Panc1 (cell line): ENCODE measurements around the gene NCOA3.

ENCODE experiments used
- POLR2AphosphoS5 ChIP-seq: IDR thresholded peaks from 2 replicates; pipeline ENCODE4 v1.6.1; 2012; ENCODE audit warnings: mild to moderate bottlenecking, low read depth, low read length, moderate library complexity
- SIN3A ChIP-seq: IDR thresholded peaks from 2 replicates; pipeline ENCODE4 v1.6.1; 2012; ENCODE audit warnings: low read depth, mild to moderate bottlenecking, low read length, moderate library complexity, borderline replicate concordance; ENCODE audit not compliant: insufficient read depth
- TCF7L2 ChIP-seq: IDR thresholded peaks from 2 replicates; pipeline ENCODE4 v1.6.1; 2011; ENCODE audit warnings: mild to moderate bottlenecking, low read depth, low read length, inconsistent platforms
- TF ChIP-seq, protein P1 (sequence below), 2 experiments: IDR thresholded peaks; 2 replicates each; pipeline ENCODE4 v1.6.1; 2011 to 2012; ENCODE audit warnings: low read depth in 2 of 2, control low read depth in 1 of 2, low read length in 1 of 2, mild to moderate bottlenecking in 1 of 2, moderate library complexity in 1 of 2; ENCODE audit not compliant: insufficient read depth in 1 of 2
- TF ChIP-seq, protein P2 (sequence below): fragments of 450-650 bp; IDR thresholded peaks from 2 replicates; pipeline ENCODE4 v1.5.1; 2017; ENCODE audit warnings: mild to moderate bottlenecking

DNA sequence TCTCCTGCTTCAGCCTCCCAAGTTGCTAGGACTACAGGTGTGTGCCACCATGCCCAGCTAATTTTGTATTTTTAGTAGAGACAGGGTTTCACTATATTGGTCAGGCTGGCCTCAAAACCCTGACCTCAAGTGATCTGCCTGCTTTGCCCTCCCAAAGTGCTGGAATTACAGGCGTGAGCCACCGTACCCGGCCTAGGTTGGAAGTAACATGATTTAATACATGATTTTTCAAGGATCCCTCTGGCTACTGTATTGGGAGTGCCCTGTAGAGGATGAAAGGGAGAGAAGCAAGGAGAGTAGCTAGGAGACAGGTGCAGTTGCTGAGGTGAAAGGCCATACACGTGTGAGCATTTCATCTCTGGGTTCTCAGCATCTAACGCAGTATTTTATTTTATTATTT is 2.6 kb upstream of the NCOA3 start:
- TF ChIP-seq, protein P1, sequence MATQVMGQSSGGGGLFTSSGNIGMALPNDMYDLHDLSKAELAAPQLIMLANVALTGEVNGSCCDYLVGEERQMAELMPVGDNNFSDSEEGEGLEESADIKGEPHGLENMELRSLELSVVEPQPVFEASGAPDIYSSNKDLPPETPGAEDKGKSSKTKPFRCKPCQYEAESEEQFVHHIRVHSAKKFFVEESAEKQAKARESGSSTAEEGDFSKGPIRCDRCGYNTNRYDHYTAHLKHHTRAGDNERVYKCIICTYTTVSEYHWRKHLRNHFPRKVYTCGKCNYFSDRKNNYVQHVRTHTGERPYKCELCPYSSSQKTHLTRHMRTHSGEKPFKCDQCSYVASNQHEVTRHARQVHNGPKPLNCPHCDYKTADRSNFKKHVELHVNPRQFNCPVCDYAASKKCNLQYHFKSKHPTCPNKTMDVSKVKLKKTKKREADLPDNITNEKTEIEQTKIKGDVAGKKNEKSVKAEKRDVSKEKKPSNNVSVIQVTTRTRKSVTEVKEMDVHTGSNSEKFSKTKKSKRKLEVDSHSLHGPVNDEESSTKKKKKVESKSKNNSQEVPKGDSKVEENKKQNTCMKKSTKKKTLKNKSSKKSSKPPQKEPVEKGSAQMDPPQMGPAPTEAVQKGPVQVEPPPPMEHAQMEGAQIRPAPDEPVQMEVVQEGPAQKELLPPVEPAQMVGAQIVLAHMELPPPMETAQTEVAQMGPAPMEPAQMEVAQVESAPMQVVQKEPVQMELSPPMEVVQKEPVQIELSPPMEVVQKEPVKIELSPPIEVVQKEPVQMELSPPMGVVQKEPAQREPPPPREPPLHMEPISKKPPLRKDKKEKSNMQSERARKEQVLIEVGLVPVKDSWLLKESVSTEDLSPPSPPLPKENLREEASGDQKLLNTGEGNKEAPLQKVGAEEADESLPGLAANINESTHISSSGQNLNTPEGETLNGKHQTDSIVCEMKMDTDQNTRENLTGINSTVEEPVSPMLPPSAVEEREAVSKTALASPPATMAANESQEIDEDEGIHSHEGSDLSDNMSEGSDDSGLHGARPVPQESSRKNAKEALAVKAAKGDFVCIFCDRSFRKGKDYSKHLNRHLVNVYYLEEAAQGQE (IDR thresholded peaks at IDR 0.05; ENCODE audit: insufficient read depth in 1 of 2, low read depth in 2 of 2, low read length in 1 of 2), result no peak
- TF ChIP-seq, protein P2, sequence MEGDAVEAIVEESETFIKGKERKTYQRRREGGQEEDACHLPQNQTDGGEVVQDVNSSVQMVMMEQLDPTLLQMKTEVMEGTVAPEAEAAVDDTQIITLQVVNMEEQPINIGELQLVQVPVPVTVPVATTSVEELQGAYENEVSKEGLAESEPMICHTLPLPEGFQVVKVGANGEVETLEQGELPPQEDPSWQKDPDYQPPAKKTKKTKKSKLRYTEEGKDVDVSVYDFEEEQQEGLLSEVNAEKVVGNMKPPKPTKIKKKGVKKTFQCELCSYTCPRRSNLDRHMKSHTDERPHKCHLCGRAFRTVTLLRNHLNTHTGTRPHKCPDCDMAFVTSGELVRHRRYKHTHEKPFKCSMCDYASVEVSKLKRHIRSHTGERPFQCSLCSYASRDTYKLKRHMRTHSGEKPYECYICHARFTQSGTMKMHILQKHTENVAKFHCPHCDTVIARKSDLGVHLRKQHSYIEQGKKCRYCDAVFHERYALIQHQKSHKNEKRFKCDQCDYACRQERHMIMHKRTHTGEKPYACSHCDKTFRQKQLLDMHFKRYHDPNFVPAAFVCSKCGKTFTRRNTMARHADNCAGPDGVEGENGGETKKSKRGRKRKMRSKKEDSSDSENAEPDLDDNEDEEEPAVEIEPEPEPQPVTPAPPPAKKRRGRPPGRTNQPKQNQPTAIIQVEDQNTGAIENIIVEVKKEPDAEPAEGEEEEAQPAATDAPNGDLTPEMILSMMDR, result no peak
- no peak for TF ChIP-seq POLR2AphosphoS5
- no peak for TF ChIP-seq TCF7L2
- no peak for TF ChIP-seq SIN3A
